ENCODE results near the gene ACTR3C. TPM values are rescaled to one million over a fixed set of nuclear protein-coding genes. Genes with fewer than 3 reads are reported as not detected.
"Not testable (repeated sequence)": the region's sequence is repeated elsewhere in the genome, so short reads cannot be mapped to it uniquely, and the experiment has no call there.

ACTR3C gene
- total RNA-seq, 5 donors from 2014 or later (not counting 1 experiment from before 2014, with no cell fraction given), result 9.2 to 14.6 (median 12.4) TPM

GRCh38 chr7:150219941-150220658 lies 103.2 kb downstream of the ACTR3C start:
- DNase-seq; H3K9me3 ChIP-seq; H3K27ac ChIP-seq (ENCODE audit: low read length); H3K4me3 Mint-ChIP-seq; H3K4me1 Mint-ChIP-seq; H3K36me3 ChIP-seq (ENCODE audit: control insufficient read depth in 2 of 2, extremely low read depth in 1 of 2, insufficient read depth in 1 of 2, low read length in 1 of 2); H3K27ac Mint-ChIP-seq; H3K4me3 ChIP-seq (ENCODE audit: control insufficient read depth in 1 of 2, extremely low read depth in 1 of 2, low read length in 1 of 2); H3K4me1 ChIP-seq (ENCODE audit: control insufficient read depth in 1 of 2, extremely low read depth in 1 of 2, insufficient read depth in 2 of 2, low read length in 2 of 2); CTCF ChIA-PET; POLR2A ChIA-PET; H3K36me3 Mint-ChIP-seq: not testable (repeated sequence)
- Mint-ChIP-seq H3K9me3 (peaks cover 0 to 10% (median 10%) of the 10 kb centered on the region in 3 donors), H3K27me3 (peaks cover 15 to 19% of the 10 kb centered on the region in 2 donors)
- ATAC-seq (replicated peaks in 1 of 4), result peak in 1 of 4 experiments; percentile 6
- 5% methylated on average over 16 of the region's 50 CpGs for WGBS (ENCODE audit: insufficient coverage)
- peaks cover 0 to 17% of the 10 kb centered on the region in 2 experiments for H3K27me3 ChIP-seq (replicated peaks in 1 of 2; ENCODE audit: control insufficient read depth in 2 of 2, extremely low read depth in 1 of 2, insufficient read depth in 2 of 2, low read length in 1 of 2)

- H3K4me3 Mint-ChIP-seq; H3K27ac Mint-ChIP-seq; POLR2A ChIA-PET; H3K4me1 Mint-ChIP-seq; ATAC-seq (replicated peaks in 1 of 4); H3K36me3 Mint-ChIP-seq; H3K4me3 ChIP-seq (ENCODE audit: control insufficient read depth in 1 of 2, extremely low read depth in 1 of 2, low read length in 1 of 2); H3K4me1 ChIP-seq (ENCODE audit: control insufficient read depth in 1 of 2, extremely low read depth in 1 of 2, insufficient read depth in 2 of 2, low read length in 2 of 2); H3K27me3 ChIP-seq (replicated peaks in 1 of 2; ENCODE audit: control insufficient read depth in 2 of 2, extremely low read depth in 1 of 2, insufficient read depth in 2 of 2, low read length in 1 of 2); H3K27ac ChIP-seq (ENCODE audit: low read length); H3K9me3 ChIP-seq; H3K27me3 Mint-ChIP-seq; CTCF ChIA-PET; DNase-seq; H3K36me3 ChIP-seq (ENCODE audit: control insufficient read depth in 2 of 2, extremely low read depth in 1 of 2, insufficient read depth in 1 of 2, low read length in 1 of 2); H3K9me3 Mint-ChIP-seq: not testable (repeated sequence)
- no CpG with 5 or more reads among the region's 1 CpG for WGBS (ENCODE audit: insufficient coverage)
Measured at GRCh38 chr7:150206848-150207247, 116.5 kb downstream of the ACTR3C start.

GRCh38 chr7:150205866-150206265 lies 117.5 kb downstream of the ACTR3C start:
- H3K4me3 Mint-ChIP-seq; H3K9me3 ChIP-seq; H3K27ac Mint-ChIP-seq; DNase-seq; H3K27ac ChIP-seq (ENCODE audit: low read length); H3K36me3 Mint-ChIP-seq; H3K9me3 Mint-ChIP-seq; H3K36me3 ChIP-seq (ENCODE audit: control insufficient read depth in 2 of 2, extremely low read depth in 1 of 2, insufficient read depth in 1 of 2, low read length in 1 of 2); H3K4me1 ChIP-seq (ENCODE audit: control insufficient read depth in 1 of 2, extremely low read depth in 1 of 2, insufficient read depth in 2 of 2, low read length in 2 of 2); POLR2A ChIA-PET; H3K4me1 Mint-ChIP-seq; CTCF ChIA-PET; ATAC-seq (replicated peaks in 1 of 4); H3K4me3 ChIP-seq (ENCODE audit: control insufficient read depth in 1 of 2, extremely low read depth in 1 of 2, low read length in 1 of 2); H3K27me3 ChIP-seq (replicated peaks in 1 of 2; ENCODE audit: control insufficient read depth in 2 of 2, extremely low read depth in 1 of 2, insufficient read depth in 2 of 2, low read length in 1 of 2); H3K27me3 Mint-ChIP-seq: not testable (repeated sequence)
- WGBS (ENCODE audit: insufficient coverage), result no CpG with 5 or more reads among the region's 4 CpGs

- H3K4me3 ChIP-seq (ENCODE audit: control insufficient read depth in 1 of 2, extremely low read depth in 1 of 2, low read length in 1 of 2); H3K9me3 ChIP-seq; H3K27me3 ChIP-seq (replicated peaks in 1 of 2; ENCODE audit: control insufficient read depth in 2 of 2, extremely low read depth in 1 of 2, insufficient read depth in 2 of 2, low read length in 1 of 2); CTCF ChIA-PET; H3K4me1 ChIP-seq (ENCODE audit: control insufficient read depth in 1 of 2, extremely low read depth in 1 of 2, insufficient read depth in 2 of 2, low read length in 2 of 2); POLR2A ChIA-PET; H3K27me3 Mint-ChIP-seq; ATAC-seq (replicated peaks in 1 of 4); H3K4me1 Mint-ChIP-seq; H3K4me3 Mint-ChIP-seq; DNase-seq; H3K27ac ChIP-seq (ENCODE audit: low read length); H3K36me3 Mint-ChIP-seq; H3K36me3 ChIP-seq (ENCODE audit: control insufficient read depth in 2 of 2, extremely low read depth in 1 of 2, insufficient read depth in 1 of 2, low read length in 1 of 2); H3K9me3 Mint-ChIP-seq; H3K27ac Mint-ChIP-seq: not testable (repeated sequence)
- 92% methylated on average over 4 of the region's 7 CpGs for WGBS (ENCODE audit: insufficient coverage)
Measured at GRCh38 chr7:150204577-150204976, 118.8 kb downstream of the ACTR3C start.

- WGBS (ENCODE audit: insufficient coverage), result 74% methylated on average over 4 of the region's 4 CpGs
- H3K9me3 Mint-ChIP-seq; ATAC-seq (replicated peaks in 1 of 4); CTCF ChIA-PET; H3K27ac ChIP-seq (ENCODE audit: low read length); H3K4me1 Mint-ChIP-seq; DNase-seq; H3K36me3 Mint-ChIP-seq; H3K27ac Mint-ChIP-seq; H3K36me3 ChIP-seq (ENCODE audit: control insufficient read depth in 2 of 2, extremely low read depth in 1 of 2, insufficient read depth in 1 of 2, low read length in 1 of 2); H3K27me3 ChIP-seq (replicated peaks in 1 of 2; ENCODE audit: control insufficient read depth in 2 of 2, extremely low read depth in 1 of 2, insufficient read depth in 2 of 2, low read length in 1 of 2); H3K27me3 Mint-ChIP-seq; H3K9me3 ChIP-seq; H3K4me1 ChIP-seq (ENCODE audit: control insufficient read depth in 1 of 2, extremely low read depth in 1 of 2, insufficient read depth in 2 of 2, low read length in 2 of 2); POLR2A ChIA-PET; H3K4me3 ChIP-seq (ENCODE audit: control insufficient read depth in 1 of 2, extremely low read depth in 1 of 2, low read length in 1 of 2); H3K4me3 Mint-ChIP-seq: not testable (repeated sequence)
Measured at GRCh38 chr7:150202894-150203293, 120.5 kb downstream of the ACTR3C start.

Other genes starting within 250 kb of the ACTR3C start
- 10 to 100 TPM in 4 of 5 donors, 1 to 10 TPM in 1; 8.8 to 21.4 (median 16.6) TPM for gene LRRC61, start 190 bp downstream of the ACTR3C start, total RNA-seq
- 1 to 10 TPM in 3 of 5 donors, not detected in 2; 2.7 to 3.2 (median 2.7) TPM for gene RARRES2, start 18.1 kb upstream of the ACTR3C start, total RNA-seq
- gene REPIN1, start 45.3 kb upstream of the ACTR3C start, total RNA-seq, result 100 to 1,000 TPM in 3 of 5 donors, 10 to 100 TPM in 2; 64.0 to 110 (median 101) TPM
- gene ZNF775, start 55.8 kb upstream of the ACTR3C start, total RNA-seq, result 1 to 10 TPM; 1.9 to 8.6 (median 6.3) TPM
- gene GIMAP8, start 127.1 kb upstream of the ACTR3C start, total RNA-seq, result 10 to 100 TPM; 17.8 to 54.6 (median 50.1) TPM
- 100 to 1,000 TPM in 3 of 5 donors, 10 to 100 TPM in 2; 76.8 to 430 (median 392) TPM for gene GIMAP7, start 191.3 kb upstream of the ACTR3C start, total RNA-seq
- 100 to 1,000 TPM; 121 to 341 (median 306) TPM for gene GIMAP4, start 243.8 kb upstream of the ACTR3C start, total RNA-seq

Measured in T-cell (primary cell).